Brain microvascular endothelial cell (primary cell): ENCODE results near the gene LLGL2.

ENCODE experiments used
- DNase-seq: peaks from one replicate; pipeline ENCODE4 v3.0.0-alpha.2; 2020
- H3K27ac ChIP-seq: fragments of 250-450 bp; sonication (Bioruptor Pico); 2 replicates; pipeline ENCODE4 v1.5.1; 2020; ENCODE audit warnings: mild to moderate bottlenecking, moderate library complexity
- H3K27me3 ChIP-seq: fragments of 250-450 bp; sonication (Bioruptor Pico); replicated peaks from 2 replicates; pipeline ENCODE4 v1.5.1; 2020; ENCODE audit warnings: mild to moderate bottlenecking
- H3K36me3 ChIP-seq: fragments of 250-450 bp; sonication (Bioruptor Pico); replicated peaks from 2 replicates; pipeline ENCODE4 v1.5.1; 2020; ENCODE audit warnings: mild to moderate bottlenecking
- H3K4me3 ChIP-seq: 2 replicates; pipeline ENCODE4 v1.5.1; 2011; ENCODE audit warnings: low read depth, mild to moderate bottlenecking, control low read depth, low read length, moderate library complexity
- CTCF ChIP-seq: IDR thresholded peaks from 2 replicates; pipeline ENCODE4 v1.5.1; 2011; ENCODE audit warnings: low read depth, mild to moderate bottlenecking, moderate library complexity, low read length, control low read depth, inconsistent platforms; ENCODE audit errors: missing control alignments
- in situ Hi-C: cut with HindIII; loops from 2 replicates; pipeline ENCODE4 v1.10.0; 2017; ENCODE audit warnings: low sequenced_read_pairs, low pct_ligation_motif_present

Gene LLGL2

GRCh38 chr17:75490173-75490743 is 35.2 kb upstream of the LLGL2 start:
- Histone ChIP-seq H3K4me3 (no peak overlapping the region), H3K36me3 (peaks cover 10% of the 10 kb centered on the region), H3K27me3 (no peaks in the 10 kb centered on the region), H3K27ac (no peak overlapping the region)
- in situ Hi-C loops: no loop called here
- no peak for DNase-seq
- TF ChIP-seq CTCF: no peak

GRCh38 chr17:75490953-75491649 is 34.4 kb upstream of the LLGL2 start:
- no peak for TF ChIP-seq CTCF
- in situ Hi-C loops: no loop called here
- no peak overlapping the region for H3K27ac ChIP-seq
- no peak for DNase-seq
- no peaks in the 10 kb centered on the region for H3K27me3 ChIP-seq
- H3K4me3 ChIP-seq: no peak overlapping the region
- peaks cover 13% of the 10 kb centered on the region for H3K36me3 ChIP-seq

- Histone ChIP-seq H3K4me3 (no peak overlapping the region), H3K27ac (no peak overlapping the region), H3K36me3 (peaks cover 18% of the 10 kb centered on the region), H3K27me3 (no peaks in the 10 kb centered on the region)
- no peak for DNase-seq
- TF ChIP-seq CTCF: no peak
- in situ Hi-C loops: no loop called here
These were observed 33.8 kb upstream of the LLGL2 start for GRCh38 chr17:75491680-75492079.

GRCh38 chr17:75492555-75493168 is 32.8 kb upstream of the LLGL2 start:
- peaks cover 20% of the 10 kb centered on the region for H3K36me3 ChIP-seq
- H3K27ac ChIP-seq: no peak overlapping the region
- in situ Hi-C loops: no loop called here
- TF ChIP-seq CTCF: no peak
- DNase-seq: no peak
- no peaks in the 10 kb centered on the region for H3K27me3 ChIP-seq
- H3K4me3 ChIP-seq: no peak overlapping the region

- no peak overlapping the region for H3K4me3 ChIP-seq
- no peak for TF ChIP-seq CTCF
- no peak for DNase-seq
- in situ Hi-C loops: no loop called here
- H3K27ac ChIP-seq: no peak overlapping the region
- H3K36me3 ChIP-seq: peaks cover 28% of the 10 kb centered on the region
- no peaks in the 10 kb centered on the region for H3K27me3 ChIP-seq
These were observed 31.9 kb upstream of the LLGL2 start for GRCh38 chr17:75493476-75494129.
